MV-4-11 (cell line): ENCODE results near the gene NR1D1.

Source experiments
- DNase-seq: peaks from one replicate; lab custom pipeline; 2025; lab: John Stamatoyannopoulos, UW

The NR1D1 gene

DNA sequence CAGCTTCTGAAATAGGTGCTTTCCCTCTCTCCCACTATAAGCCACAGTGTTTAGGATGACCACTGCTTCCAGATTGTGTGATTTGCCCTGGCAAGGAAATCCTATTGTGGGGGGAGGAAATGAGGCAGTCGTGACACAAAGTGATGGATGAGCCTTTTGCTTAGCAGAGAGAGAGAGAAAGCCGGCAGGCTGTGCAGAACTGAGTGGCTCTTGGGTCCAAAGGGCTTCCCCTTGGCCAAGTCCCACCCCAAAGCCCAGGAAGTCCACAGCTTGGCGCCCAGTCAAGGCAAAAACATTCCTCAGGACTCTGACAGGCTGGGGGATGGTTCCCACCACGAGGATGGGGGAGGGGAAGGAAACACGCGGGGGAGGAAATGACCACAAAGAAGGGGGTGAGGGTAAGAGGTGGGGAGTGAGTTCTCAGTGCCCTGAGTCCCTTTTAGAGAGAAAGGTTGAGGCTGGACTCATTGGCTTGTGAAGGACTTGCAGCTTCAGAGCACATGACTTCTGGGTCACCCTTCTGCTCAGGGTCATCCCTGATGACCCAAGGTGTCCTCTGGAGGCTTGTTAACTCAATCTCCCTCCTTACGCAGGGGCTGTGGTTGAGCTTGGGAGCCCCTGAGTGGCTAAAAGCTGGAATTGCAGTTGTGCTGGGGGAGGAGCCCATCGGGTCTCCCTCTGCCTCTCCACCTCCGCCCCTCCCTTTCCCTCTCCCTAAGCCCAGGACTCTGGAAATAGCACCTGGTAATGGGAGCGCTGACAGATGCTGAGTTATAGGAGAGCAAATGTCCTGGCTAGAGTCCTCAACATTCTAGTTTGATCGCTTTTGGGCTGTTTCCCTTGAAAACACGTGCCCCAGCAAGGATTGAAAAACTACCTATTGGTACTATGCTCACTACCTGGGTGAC is 11.1 kb upstream of the NR1D1 start:
- DNase-seq: peak; percentile 82

DNA sequence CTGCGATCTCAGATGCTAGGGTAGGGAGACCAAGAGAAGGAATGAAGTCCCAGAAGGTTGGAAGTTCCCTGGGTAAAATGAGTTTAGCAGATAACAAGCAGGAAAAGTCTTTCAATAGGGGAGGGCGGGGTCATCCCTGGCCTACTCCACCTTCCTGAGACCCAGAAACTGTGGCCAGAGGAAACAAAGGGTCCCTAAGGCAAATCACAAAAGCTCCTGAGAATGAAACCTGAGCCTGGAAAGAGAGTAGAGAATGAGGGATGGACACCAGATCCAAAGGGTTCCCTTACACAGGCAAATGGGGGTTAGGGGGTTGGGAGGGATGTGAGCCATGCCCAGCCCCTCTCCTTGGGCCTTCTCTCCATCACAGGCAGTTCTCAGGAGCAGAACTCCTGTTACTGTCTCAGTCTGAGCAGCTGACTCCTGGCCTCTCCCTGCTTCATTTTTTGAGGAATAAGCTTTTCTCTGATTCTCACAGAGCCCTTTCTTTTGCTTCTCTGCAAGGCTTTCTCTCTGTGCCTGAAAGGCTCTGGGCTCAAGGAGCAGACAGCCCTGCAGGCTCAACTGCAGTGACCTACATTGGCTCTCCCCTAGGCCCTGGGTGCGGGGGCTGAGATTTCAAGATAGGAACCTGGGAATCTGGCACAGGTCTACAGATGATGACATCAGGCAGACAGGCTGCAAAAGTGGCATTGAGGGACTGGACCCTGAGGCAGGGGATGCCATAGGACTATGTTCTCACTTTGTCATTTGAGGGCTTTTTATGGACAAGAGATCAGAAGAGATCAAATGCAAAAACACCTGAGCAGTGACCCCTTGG is 9.8 kb upstream of the NR1D1 start:
- DNase-seq: no peak

DNA sequence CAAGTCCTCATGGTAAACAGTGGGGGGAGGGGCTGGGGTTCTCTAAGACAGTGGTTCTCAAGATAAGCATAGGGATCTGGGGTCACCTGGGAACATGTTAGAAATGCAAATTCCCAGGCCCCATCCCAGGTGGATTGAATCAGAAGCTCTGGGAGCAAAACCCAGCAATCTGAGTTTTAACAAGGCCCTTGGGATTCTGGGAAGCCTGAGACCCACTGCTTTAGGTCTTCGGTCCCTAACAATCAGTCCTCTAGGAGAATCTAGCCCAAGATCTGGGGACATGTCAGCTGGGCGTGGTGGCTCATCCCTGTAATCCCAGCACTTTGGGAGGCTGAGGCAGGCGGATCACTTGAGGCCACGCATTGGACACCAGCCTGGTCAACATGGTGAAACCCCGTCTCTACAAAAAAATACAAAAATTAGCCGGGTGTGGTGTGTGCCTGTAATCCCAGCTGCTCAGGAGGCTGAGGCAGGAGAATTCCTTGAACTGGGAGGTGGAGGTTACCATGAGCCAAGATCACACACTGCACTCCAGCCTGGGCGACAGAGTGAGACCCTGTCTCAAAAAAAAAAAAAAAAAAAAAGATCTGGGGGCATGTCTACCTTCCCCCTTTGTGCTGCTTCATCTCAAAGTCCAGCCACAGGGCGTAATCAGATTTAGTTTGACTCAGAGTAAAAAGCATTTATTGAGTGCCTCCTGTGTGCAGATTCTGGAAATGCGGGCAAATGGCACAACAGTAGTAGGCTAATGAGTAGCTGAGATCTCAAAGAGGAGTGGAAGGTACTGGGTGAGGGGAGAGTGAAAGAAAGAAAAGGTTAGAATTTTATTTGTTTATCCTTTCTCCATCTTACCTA is 8.8 kb upstream of the NR1D1 start:
- DNase-seq: peak; percentile 27

- peak; percentile 81 for DNase-seq
Observed at GRCh38 chr17:40107522-40108174, 7.3 kb upstream of the NR1D1 start.

GRCh38 chr17:40106760-40107521 is 6.6 kb upstream of the NR1D1 start:
- DNase-seq: no peak

DNA sequence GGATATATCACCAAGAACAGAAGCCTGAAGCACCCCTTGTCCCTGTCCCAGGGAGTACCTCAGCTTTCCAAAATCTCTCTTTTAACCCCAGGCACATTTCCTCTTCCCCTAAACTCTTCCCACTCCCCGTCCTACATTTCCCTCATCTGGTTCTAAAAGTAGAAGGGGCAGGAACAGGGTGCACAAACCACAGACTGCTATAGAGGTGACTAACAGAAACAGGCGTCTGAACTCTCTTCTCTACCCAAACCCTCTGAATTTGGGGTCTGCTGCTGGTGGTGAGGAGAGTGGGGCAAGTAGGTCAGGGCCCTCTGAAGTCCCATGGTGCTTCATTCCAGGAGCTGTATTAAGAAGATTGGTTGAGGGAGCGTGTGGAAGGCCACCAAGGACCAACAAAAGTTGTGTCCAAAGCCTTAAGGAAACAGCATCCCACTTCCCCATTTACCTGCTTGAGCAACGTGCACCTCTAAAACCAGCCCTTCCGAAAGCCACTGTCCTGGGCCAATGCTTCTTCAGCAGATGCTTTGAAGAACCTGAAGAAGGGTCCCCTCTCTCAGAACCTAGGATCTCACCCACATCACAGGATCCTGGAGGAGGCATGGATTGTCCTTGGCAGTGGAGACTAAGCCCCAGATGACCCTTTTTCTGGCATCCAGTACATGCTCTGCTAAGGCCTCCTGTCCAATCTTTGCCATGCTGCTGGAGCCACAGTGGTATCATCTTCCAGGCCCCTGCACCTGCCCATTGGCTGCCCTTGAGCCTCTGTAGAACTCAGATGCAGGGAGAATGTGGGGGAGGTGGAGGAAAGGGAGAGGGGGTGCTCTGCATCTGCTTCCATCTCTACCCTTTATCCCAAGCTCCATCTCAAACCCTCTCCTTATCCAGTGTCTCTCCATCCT is 5.7 kb upstream of the NR1D1 start:
- no peak for DNase-seq

DNA sequence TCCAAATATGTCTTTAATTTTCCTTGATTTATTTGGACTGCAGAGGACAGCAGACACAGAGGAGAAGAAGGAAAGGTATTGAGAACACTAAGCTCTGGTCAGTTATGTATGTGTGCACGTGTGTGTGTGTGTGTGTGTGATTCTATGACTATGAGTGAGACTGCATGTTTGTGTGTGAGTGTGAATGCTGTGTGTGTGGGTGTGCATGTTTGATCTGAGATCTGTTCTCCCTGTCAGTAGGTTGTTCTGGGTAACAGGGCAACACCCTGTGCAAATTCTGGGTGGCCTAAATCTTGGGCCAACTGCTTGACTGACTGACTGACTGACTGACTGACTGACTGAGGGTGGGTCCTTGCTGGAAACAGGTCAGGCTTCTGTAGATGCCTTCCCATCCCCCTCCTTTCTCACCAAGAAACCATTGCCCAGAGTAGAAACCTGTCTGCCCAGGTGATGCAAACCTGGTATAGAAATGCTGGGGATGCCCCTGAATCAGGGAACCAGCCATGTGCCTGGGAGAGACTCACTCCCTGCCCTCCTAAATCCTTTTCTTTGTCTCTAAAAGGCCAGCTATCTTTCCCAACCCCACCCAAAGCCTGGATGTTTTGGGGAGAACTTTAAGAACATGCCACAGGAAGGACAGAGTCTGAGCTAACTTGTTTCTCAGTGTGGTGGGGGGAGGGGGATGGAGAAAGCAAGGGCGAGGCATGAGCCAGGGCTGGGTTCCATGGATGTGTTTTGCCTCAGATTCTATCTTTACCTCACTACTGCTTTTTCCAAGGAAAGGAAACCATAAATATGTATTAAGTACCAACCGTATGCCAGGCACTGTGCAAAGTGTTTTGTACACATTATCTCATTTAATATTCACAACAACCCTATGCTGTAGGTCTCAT is 4.5 kb upstream of the NR1D1 start:
- DNase-seq: no peak

DNA sequence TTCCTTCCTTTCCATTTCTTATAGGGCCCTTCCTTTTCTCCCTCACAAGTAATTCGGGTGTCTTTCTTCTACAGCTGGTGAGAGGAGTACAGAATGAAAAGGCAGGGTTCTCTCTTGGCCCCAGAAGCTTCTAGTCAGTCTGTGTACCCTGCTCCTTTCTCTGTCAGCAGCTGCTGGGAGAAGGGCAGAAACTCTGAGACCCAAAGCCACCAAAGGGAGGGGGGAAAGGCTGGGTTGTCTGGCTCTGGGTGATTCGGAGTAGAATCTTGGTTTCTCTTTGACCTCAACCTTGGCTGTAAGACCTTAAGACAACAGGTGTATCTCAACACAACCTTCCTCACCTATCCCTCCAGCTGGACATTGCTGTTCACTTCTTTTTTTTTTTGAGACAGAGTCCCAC is 3.3 kb upstream of the NR1D1 start:
- no peak for DNase-seq

GRCh38 chr17:40103071-40103661 is 2.8 kb upstream of the NR1D1 start:
- no peak for DNase-seq

GRCh38 chr17:40101367-40102210 is 1.2 kb upstream of the NR1D1 start:
- DNase-seq: no peak

- peak; percentile 96 for DNase-seq
Observed at GRCh38 chr17:40100669-40101366, 429 bp upstream of the NR1D1 start.

DNA sequence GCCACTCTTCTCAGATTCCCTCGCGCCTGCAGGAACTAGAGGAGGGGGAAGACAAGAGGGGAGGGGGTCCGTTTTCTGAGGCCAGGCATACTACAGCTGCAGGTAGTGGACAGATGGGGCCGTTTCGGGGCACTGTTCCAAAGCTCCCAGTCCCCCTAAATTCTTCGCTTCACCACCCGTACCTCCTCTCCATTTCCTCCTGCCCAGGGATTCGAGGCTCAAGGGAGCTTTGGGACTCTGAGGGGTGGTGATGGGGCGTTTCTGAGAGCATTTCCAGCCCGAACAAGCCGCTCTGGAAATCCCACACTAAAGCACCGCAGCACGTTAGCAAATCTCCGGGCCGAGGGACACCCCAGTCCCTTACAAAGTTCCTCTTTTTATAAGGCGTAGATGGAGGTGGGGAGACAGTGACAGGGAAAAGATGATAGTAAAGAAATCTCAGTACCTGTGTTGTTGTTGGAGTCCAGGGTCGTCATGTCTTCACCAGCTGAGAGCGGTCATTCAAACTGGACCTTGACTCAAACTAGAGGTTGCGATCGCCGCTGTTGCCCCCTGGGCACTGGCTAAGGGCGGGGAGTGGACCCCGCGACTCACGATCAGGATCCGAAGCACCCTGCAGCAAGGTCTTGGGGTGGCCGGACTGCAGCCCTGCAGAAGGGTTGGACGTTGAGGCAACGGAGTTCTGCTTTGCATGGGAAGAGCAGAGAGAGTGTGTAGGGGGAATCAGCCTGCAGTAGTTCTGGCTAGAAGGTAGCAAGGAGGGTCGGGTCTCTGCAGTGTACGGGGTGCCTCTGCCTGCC is 570 bp downstream of the NR1D1 start:
- DNase-seq: peak; percentile 50

DNA sequence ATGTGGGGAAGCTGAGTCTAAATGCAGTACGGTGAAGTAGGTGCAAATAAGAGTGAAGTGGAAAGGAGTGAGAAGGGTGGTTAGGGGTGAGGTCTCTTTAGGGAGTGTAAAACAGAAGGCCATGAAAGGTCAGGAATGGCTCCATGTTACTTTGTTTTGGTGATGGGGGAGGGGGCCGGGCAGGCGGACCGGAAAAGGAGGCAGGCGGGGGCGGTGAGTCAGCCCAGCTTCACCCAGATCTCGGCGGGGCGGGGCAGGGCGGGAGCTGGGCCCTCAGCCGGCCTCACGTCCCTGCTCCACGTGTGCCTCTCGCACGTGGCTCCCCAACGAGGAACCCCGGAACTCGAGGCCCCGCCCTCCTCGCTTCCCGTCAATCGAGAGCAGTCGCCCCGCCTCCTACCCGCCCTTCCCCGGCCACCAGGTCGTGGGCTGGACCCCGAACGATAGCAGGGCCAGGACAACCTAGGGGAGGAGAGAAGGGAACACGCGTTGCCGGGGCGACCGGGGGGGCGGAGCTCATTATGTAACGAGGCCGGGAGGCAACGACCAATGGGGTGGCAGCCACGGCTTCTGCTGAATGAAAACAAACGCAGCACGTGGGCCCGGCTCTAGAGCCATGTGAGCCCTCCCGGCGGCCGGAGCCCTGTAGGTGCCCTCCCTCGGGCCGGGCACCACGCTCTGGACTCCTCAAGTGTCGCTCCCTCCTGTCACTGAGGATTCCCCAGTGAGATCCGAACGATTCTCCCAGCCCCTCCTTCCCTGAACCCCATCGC is 1.4 kb downstream of the NR1D1 start:
- peak; percentile 99 for DNase-seq

DNA sequence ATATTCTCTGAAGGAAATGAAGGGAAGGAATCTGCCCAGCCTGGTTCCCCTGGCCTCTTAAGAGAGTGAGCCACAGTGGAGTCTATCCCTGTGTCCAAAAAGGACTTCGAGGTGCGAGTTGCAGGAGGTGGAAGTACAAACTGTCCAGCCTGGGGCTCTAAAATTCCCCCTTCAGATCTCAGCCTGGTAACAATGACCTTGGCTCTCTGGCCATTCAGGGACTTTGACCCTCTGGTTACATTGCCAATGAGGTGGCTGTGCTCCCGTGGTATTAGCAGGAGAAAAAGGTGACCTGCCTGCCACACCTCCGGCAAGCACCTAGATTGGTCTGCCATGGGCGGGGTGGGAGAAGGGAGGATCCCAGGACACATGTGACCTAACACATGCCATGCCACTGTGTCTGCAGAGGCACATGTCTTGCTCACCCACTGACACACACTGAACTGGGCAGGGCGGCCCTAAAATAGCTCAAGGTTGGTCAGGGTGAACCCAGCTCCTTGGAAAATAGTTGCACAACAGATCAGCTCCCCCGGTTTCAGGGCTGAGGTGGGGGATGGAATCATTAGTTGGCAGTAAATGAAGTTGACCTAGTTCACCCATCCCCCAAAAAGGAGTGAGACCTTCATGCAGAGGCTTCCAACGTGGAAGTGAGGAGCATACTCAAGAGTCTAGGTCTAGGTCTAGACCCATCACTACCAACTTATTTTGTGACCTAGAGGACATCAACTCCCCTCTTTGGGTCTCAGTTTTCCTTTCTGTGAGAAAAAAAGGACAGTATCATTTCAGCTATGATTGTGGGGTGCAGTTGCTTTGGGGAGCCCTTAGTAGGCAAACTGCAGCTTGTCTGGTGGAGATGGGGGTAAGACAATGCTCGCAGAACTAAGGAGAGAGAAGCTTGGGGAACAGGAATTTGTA is 2.2 kb downstream of the NR1D1 start:
- peak; percentile 73 for DNase-seq
